ENCODE measurements around the gene ARHGAP24.

DNA sequence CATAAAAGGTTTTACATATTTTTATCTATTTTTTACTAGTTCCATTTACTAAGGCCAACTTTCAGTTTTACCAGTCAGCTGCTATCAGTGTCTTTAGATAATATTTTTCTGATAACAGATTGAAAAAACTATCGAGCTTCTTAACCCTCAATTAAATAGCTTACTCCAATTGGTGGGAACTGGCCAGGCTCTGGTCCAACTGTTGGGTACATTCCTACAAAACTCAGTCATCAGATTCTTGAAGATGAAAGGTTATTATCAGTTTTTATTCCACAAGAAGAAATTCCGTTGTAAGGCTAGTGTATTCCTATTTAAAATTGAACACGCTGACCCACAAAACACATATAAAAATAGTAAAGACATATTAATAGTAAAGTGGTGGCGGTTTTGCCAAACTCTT lies 538.7 kb downstream of the ARHGAP24 start:
- TF ChIP-seq CTCF (IDR thresholded peaks at IDR 0.05) (no peak), POLR2A (IDR thresholded peaks at IDR 0.05) (no peak), EP300 (IDR thresholded peaks at IDR 0.05) (no peak)
